ENCODE measurements around the gene ANKS6.

Gene ANKS6

GRCh38 chr9:98791608-98792490, 4.5 kb downstream of the ANKS6 start:
- no peak for DNase-seq (ENCODE audit: low spot score)

- peak; percentile 97 for DNase-seq (ENCODE audit: low spot score)
Observed at GRCh38 chr9:98790842-98791607, 5.3 kb downstream of the ANKS6 start.

GRCh38 chr9:98790134-98790841, 6.1 kb downstream of the ANKS6 start:
- no peak for DNase-seq (ENCODE audit: low spot score)

GRCh38 chr9:98789483-98790133, 6.7 kb downstream of the ANKS6 start:
- DNase-seq (ENCODE audit: low spot score), result no peak

- DNase-seq (ENCODE audit: low spot score), result no peak
Observed at GRCh38 chr9:98787766-98788335, 8.5 kb downstream of the ANKS6 start.

GRCh38 chr9:98786750-98787510, 9.4 kb downstream of the ANKS6 start:
- DNase-seq (ENCODE audit: low spot score), result no peak

- no peak for DNase-seq (ENCODE audit: low spot score)
Observed at GRCh38 chr9:98784831-98785806, 11.2 kb downstream of the ANKS6 start.

GRCh38 chr9:98783518-98784226, 12.7 kb downstream of the ANKS6 start:
- no peak for DNase-seq (ENCODE audit: low spot score)

- no peak for DNase-seq (ENCODE audit: low spot score)
Observed at GRCh38 chr9:98781588-98782383, 14.6 kb downstream of the ANKS6 start.

GRCh38 chr9:98780059-98780749, 16.2 kb downstream of the ANKS6 start:
- DNase-seq (ENCODE audit: low spot score), result no peak

- no peak for DNase-seq (ENCODE audit: low spot score)
Observed at GRCh38 chr9:98778711-98779530, 17.4 kb downstream of the ANKS6 start.

GRCh38 chr9:98778251-98778650, 18.1 kb downstream of the ANKS6 start:
- no peak for DNase-seq (ENCODE audit: low spot score)

GRCh38 chr9:98777618-98778017, 18.7 kb downstream of the ANKS6 start:
- no peak for DNase-seq (ENCODE audit: low spot score)

- peak; percentile 85 for DNase-seq (ENCODE audit: low spot score)
Observed at GRCh38 chr9:98775831-98776441, 20.4 kb downstream of the ANKS6 start.

- DNase-seq (ENCODE audit: low spot score), result peak; percentile 74
Observed at GRCh38 chr9:98774746-98775145, 21.6 kb downstream of the ANKS6 start.

- DNase-seq (ENCODE audit: low spot score), result no peak
Observed at GRCh38 chr9:98773721-98774120, 22.6 kb downstream of the ANKS6 start.

All from GM03348 (cell line).